Hippocampal formation (tissue), 2 donors: ENCODE data around the gene MRPL24.

Source experiments
- DNase-seq, 2 donors: peaks; one replicate each; lab custom pipeline; 2025; lab: John Stamatoyannopoulos, UW

Gene MRPL24

DNA sequence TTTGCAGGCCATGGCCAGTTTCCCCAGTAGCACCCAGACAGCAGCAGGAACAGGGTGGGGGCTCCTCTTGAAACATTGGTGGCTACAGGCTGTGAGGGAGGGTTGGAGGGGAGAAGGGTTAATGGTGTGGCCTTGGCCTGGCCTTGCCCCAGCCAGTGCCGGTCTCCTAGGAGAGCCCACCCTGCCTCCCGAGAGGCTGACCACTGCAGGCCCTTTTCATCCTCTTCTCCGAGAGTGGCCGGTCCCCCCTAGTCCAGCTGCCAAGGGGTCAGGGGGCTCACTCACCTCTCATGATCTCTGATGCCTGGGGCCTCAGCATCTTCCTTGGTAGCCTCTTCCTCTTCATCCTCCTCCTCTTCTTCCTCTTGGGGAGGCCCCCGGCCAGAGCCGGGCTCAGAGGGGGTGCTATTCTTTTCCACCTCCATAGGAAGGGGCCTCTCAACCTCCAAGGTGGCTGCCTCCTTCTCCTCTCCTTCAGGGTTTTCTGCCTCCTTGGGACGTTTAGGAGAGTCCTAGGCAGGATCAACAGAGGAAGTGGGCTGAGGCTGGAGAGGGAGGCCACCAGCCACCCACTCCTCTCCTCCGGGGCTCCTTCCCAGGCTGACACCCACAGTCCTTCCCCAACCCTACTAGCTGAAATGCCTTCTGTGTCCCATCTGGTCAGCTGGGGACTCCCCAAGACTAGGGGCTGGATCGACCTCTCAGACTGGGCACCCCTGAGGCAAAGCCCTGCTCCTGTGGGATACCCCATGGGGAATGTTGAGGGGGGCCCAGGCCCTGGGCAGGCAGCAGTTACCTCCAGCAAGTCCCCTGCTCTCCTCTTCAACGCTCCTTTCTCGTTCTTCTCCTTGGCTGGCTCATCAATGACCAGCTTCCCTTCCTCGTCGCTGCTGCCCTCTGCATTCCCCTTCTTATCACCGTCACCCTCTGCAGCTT is 2.7 kb upstream of the MRPL24 start:
- DNase-seq: no peak

DNA sequence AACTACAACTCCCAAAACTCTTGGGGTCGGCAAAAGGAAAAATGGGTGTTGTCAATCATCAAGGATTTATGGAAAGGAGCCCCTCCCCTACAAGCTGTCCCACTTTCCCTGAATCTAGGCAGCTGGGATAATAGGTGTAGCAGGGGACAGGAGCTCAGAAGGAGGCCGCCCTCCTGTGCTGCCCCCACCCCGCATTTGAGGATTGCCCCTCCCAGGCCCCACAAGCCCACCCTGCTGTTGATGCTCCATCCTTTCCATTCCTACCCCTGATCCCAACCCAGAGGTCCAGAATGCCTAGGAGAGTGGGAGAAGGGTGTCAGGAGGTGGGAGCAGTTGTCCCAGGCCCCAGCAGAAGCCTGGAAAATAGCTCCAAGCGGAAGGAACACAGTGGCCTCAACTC is 1.9 kb upstream of the MRPL24 start:
- no peak for DNase-seq

DNA sequence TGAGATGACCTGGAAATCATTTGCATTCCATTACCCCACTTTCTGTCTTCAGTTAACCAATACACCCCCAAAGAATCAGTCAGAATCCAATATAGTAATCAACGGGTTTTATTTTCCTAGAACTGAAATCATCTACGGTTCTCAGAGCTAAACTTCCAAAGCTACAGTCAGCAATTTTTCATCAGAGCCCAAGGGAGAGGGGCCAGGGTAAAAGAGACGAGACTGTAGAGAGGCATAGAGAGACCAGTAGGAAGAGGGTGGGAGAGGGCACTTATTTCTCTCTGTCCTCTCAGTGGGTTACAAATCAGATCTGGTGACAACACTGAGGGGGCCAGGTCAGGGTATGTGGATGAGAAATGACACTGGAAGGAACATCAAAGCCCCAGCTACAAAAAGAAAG is 1.1 kb upstream of the MRPL24 start:
- no peak for DNase-seq

DNA sequence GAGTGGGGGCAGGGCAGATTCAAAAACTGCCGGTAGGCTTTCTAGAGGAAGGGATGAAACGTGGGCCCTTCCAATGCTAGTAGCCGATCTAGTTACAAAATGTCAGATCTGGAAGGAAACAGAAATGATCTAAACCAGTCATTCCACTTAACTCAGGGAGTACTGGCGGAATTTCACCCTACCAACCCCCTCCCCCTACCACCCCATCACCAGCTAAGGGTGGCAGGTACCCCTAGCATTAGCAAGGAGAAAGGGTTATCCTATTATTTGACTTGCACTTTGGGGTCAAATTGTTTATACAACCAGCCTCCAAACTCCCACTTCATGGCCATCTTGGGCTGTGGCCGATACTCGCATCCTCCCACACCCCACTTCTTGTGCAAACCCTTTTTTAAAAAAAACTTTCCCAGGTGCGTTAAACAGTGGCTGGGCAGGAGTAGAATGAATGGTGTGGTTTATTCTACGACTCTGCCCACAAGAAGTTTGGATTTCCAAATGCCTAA is 644 bp upstream of the MRPL24 start:
- no peak for DNase-seq

DNA sequence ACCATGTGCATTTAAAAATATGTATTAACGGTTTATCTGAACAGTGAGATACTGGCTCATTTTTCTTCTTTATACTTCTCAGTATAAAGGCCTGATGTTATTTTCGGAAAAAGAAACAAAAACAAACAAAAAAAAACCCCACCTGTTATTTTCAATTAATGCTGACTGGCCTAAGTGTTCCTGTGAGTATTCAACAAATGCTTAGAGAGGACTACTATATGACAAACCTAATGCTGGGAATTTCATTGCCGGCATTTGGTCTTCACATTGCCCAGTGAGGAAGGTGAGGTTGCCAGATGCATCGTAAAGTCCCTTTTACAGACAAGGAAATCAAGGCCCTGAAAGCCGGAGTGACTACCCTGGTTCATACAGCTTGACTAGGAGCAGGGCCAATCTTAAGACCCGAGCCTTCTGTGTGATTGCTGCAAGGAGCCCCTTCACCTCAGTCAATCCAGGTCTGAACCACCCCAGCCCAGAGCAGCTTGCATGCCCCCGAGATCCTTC is 599 bp downstream of the MRPL24 start:
- no peak for DNase-seq

DNA sequence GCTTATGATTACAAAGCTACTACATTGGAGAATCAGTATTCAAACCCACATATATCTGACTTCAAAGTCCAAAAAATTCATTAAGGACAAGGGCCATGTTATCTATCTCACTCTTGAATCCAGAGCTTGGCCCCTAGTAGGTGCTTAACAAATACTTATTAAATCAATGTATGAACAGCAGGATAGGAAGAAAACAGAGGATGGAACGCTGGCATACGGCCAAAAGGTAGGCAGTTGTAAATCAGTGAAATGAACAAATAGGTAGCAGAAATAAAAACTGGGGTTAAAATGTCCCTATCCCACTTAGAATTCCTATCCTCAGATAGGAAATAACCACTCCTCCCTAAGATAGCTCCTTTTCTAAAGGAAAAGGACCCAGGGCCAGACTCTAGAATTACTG is 2.0 kb downstream of the MRPL24 start:
- no peak for DNase-seq

DNA sequence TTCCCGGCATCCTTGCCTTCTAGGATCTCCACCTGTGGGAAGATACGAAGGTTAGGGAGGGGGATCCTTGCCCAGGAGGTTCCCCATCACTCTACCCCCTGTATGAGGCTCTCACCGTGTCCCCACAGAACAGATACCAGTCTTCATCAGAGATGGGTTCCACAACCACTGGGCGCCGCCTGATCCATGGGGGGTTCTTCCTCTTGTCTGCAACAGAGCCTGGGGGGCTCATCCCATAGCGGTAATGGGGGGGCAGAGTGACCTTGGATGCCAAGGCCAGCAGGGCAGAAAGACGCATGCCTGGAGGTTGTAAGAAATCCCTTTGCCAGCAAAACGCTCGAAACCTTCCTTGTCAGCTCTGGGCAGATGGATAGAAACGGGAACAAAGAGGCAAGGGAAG is 2.5 kb downstream of the MRPL24 start:
- no peak for DNase-seq

DNA sequence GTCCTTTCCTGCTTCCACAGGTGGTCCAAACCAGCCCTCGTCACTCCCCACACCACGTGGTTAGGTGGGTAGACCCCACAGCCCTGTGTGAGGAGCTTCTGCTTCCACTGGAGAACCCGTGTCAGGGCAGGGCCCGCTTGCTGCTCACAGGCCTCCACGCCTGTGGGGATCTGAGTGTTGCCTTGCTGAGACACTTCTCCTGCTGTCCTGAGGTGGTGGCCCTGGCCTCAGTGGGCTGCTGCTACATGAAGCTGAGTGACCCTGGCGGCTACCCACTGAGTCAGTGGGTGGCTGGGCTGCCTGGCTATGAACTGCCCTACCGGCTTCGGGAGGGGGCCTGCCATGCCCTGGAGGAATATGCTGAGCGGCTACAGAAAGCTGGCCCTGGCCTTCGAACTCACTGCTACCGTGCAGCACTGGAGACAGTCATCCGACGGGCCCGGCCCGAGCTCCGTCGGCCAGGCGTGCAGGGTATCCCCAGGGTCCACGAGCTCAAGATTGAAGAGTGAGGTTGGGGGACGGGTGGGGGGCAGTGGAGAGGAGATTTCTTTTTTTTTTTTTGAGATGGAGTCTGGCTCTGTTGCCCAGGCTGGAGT is 6.8 kb downstream of the MRPL24 start:
- no peak for DNase-seq

DNA sequence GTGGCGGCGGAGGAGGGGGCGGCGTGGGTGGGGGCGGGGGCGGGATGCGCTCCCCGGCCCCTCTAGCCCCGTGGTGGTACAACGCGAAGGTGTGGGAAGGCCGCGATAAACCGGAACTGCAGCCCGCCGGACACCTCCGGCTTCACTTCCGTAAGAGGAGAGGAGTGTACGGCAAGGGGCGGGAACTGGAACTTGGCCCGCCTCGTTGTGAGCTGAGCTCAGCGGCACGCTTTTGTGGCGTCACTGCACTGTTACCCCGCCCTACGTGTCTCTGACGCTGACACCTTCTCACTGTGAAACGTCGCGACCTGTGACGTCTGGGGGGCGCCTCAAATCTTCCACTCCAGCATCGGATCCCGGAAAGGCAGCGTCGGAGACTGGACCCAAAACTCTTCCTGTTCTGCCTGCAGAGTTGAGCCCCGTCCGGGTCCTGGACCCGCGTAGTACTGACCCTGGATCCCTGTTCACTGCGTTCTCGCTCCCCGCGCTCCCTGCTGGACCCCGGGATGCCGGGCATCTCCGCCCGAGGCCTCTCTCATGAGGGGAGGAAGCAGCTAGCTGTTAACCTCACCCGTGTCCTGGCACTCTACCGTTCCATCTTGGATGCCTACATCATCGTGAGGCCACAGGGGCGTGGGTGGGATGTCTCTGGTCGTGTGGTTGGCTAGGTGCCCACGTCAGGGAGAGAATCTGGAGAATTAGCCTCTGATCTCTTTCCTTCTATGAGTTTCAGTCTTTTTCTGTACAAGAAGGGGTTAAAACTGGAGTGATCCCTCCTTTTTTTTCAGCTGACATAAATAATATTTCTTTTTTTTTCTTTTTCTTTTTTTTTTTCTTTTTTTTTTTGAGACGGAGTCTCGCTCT is 12.1 kb downstream of the MRPL24 start, which contains the start of gene ISG20L2:
TSS of gene ISG20L2 (minus strand) at position 168 of the 864 bp plus-strand sequence. CDS start 1,114 bp downstream, outside the sequence.
- DNase-seq: peak; percentile 84 to 92

DNA sequence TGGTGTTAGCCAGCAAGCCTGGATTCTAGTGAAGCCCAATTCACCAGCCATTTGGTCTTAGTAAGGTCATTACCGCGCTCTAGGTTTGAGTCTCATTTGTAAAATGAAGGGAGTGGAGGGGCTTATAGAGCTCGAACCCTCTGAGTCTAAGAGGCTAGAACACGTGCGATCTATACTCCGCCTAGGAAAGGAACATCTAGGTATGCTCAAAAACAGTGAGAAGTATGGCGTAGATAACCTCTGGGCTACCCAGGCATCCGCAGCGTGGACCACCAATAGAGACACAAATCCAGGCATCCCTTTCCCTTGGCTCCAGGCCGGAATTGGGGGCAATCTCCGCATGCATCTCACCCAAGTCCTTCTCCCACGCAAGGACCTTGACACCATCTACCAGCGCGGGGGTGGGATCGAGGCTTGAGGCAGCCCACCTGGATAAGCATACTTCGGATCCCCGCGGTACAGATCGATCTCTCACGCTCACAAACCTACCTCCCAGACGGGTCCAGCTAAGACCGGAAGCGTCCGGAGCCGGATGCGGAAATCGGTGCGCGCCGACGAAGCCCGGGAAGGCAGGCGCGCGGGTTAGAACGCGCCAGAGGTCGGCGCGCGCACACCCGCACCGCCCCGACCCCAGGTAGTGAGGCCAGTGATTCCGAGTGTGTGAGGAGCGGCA is 12.8 kb downstream of the MRPL24 start, which contains the start of gene METTL25B:
TSS of gene METTL25B (plus strand) at position 544 of the 673 bp plus-strand sequence. CDS start 636 bp downstream, outside the sequence.
- peak; percentile 52 to 82 for DNase-seq

DNA sequence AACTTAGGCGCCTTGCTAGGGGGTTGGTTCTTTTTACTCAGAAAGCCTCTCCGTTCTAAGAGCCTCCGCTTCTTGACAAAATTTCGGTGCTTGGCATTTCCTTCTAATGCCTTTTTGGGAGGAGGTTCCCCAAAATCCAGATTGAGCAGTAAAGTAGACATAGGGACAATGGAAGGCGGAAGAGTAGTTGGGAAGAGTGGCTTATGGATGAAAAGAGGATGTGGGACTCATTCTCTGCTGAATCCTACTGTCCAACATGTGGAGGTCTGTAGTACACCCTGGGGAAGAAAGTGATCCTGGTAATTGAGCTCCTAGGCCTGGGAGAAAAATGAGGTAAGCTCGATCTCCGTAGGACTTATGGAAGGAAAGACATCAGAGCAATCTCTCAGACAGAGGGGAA is 13.4 kb downstream of the MRPL24 start:
- DNase-seq: no peak

DNA sequence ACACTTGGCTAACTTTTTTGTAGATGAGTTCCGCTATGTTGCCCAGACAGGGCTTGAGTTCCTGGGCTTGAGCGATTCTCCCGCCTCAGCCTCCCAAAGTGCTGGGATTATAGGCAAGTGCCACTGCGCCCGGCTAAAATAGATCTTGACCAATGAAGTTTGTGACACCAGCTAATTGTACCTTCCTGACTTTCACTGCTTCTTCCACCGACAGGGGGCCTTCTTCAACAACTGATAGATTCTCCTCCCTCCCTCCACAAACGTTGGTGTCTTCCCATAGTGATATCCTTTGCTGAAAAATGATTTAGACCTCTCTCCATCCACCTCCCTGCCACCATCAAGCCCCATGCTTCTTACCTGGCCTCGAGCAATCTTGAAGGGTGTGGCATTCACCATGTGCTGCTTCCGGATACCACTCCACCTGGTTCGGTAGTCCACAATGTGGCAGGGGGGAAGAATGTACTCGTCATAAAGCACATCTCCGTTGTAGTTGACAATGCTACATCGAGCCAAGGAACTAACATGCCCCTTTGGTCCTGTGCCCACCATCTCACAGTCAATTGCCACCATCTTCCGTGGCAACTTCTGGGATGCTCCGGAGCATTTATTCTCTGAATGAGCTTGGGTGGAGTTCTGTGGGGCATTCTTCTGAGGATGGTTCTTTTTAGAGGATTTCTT is 14.2 kb downstream of the MRPL24 start:
- peak in 1 of 2 donors; percentile 13 for DNase-seq

DNA sequence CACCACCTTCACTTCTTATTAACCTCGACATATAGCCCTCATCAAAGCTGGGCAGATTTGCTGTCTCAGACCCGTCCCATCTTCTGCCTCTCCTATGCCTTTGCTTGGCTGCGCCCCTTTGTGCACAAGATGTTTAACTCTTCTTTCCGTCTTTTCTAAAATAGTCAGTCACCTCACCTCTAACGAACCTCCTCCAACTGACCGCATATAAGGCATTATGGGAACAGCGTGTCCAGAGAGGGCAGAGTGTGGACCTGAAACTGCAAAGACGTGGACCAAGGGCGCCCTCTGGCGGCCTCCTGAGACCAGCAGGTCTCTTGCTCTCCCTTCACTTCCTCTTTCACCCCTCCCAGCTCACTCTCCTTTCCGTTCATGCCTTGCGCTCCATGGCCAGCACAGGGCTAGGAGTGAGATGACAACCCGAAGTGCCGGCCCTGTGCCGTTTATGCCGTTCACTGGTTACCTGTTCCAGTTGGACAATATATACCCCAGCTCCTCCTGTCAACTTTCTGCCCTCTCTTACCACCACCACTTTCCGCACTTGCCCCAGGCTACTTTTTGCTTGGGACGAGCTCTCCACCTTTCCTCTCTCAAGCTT is 15.1 kb downstream of the MRPL24 start:
- DNase-seq: peak; percentile 77 to 86

DNA sequence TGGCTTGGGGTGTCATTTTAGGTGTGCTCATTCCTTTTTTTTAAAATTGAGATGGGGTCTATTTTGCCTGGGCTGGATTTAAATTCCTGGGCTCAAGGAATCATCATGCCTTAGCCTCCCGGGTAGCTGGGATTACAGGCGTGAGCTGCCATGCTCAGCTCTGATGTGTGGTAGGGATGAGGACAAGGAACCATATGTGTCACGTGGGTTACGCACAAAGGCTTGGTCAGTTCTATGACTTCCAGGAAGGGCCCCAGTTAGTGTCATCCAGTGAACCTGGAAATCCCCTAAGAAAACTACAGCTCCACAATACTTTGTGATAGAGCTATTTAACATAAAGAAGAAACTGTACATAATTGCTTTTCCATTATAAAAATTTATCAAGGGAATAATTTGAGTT is 19.4 kb downstream of the MRPL24 start:
- no peak for DNase-seq

DNA sequence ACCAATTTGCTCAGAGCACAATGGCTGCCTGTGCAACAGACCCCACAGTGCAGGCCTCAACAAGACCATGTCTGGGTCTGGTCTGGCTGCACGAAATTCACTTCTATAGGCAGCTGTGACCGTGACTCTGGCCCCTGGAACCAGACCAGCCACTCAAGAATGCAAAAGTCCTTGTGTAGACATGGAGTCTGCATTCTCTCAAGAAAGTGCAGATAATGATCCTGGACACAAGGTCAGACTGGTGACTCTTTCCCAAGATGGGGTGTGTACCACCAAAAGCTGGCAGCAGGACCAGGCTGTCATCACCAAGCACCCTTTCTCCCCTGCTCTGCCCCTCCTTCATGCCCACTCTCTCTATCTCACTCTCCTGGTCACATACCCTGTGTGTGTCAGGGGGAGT is 19.8 kb downstream of the MRPL24 start:
- no peak for DNase-seq

DNA sequence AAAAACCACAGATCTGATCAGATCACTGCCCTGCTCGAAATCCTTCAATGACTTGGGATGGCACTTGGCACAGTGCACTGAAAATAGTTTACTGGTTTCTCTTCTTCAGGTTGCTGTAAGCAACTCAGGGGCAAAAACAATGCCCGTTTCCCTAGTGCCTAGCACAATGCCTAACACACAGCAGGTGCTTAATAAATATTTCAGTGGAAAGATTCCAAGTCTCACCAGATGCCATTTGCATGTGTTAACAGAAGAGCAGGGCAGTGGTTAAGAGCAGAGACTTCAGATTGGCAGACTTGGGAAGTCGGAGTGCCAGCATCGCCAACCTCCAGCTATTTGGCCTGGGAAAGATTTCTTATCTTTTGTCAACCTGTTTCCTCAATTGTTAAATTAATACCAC is 23.5 kb downstream of the MRPL24 start:
- no peak for DNase-seq

DNA sequence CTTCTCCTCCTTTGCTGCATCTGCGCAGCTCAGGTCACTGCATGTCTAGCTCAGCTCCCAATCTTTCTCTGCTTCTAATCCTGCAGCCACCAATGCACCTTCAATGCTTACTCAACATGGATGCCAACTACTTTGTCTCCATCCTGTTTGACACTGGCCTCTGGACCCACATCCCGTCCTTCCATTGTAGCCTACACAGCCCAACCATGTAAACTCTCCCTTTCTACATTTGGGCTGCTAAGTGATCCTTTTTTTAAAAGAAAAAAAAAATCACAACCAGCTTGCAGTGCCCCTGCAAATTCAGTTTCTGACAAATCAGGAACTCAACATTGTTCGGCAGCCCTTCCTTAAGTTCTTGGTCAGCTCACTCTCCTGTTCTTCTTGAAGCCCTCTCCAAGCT is 26.1 kb downstream of the MRPL24 start:
- DNase-seq: no peak

DNA sequence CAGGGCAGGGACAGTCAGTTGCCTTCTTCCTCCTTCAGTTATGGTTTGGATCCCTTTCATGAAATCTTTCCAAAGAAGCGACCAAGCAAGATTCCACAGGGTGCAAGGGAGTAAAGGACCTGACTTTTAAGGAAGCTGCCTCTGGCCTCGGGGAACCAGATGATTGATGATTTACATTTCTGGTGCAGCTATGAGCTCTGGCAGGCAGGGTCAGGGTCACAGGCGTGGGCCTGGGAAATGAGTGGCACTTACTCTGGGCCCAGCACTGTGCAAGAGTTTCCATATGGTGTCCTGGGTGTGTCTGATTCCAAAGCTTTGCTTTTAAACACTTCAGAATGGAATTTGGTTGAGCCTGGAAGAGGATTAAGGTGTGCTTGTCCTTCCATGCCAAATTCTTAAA is 28.3 kb downstream of the MRPL24 start:
- DNase-seq: no peak

DNA sequence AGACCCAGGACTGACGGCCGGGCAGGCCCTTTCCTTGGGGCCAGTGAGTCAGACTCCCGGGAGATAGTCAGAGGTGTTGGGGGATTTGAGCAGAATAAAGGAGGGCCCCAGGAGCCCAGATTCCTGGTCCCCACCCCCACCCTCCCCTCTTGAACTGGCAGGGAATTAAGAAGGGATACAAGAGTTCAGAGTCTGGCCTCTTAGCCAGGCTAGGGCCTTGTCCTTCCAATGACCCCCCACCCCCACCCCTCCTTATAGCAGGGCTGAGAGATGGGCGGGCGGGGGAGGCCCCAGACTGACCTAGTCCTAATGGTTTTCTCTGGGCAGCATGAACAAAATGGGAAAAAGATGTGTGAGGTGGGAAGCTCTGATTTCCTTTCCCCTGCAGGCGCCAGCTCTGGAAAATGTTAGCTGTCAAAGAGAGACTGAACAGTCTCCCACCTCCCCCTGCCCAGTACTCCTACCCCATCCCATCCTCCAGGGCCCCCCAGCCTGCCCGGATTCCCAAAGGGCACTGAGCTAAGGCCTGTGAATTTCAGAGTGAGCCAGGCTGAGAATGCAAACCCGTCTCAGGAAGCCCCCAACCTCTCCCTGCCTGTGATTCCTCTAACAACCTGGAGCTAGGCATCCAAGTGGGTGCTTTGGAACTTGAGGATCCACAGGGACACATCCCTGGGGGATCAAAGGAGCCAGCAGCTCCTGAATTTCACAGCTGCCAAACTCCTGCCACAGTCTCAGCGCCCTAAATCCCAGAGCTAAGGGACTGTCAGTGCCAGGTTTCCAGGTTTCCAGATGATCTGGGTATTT is 29.7 kb downstream of the MRPL24 start:
- no peak for DNase-seq
